Liver (tissue), 3 donors: Measurements from ENCODE around the gene POGK.

ENCODE experiments used
- CTCF ChIP-seq: fragments of 150-350 bp; IDR thresholded peaks from 2 replicates; pipeline ENCODE4 v1.5.1; 2017; ENCODE audit warnings: improper control_type of control experiment, low read depth, low read length; ENCODE audit not compliant: missing input control
- EGR1 ChIP-seq, 2 donors: IDR thresholded peaks; 2 replicates each; pipeline ENCODE4 v1.6.1; 2016 to 2018; ENCODE audit warnings: antibody characterized with exemption in 2 of 2, low read depth in 2 of 2
- MAX ChIP-seq: IDR thresholded peaks from 2 replicates; pipeline ENCODE4 v1.6.1; 2016; ENCODE audit warnings: antibody characterized with exemption
- RAD21 ChIP-seq, 2 donors: IDR thresholded peaks; 2 replicates each; pipeline ENCODE4 v1.6.1; 2016; ENCODE audit warnings: antibody characterized with exemption in 2 of 2, mild to moderate bottlenecking in 2 of 2
- RXRA ChIP-seq, 2 donors: IDR thresholded peaks; 2 replicates each; pipeline ENCODE4 v1.6.1; 2017 to 2018; ENCODE audit warnings: antibody characterized with exemption in 2 of 2, mild to moderate bottlenecking in 1 of 2
- SP1 ChIP-seq: IDR thresholded peaks from 2 replicates; pipeline ENCODE4 v1.6.1; 2018; ENCODE audit warnings: antibody characterized with exemption, mild to moderate bottlenecking
- YY1 ChIP-seq: IDR thresholded peaks from 2 replicates; pipeline ENCODE4 v1.6.1; 2016; ENCODE audit warnings: antibody characterized with exemption, mild to moderate bottlenecking
- ZBTB33 ChIP-seq: IDR thresholded peaks from 2 replicates; pipeline ENCODE4 v1.6.1; 2016; ENCODE audit warnings: antibody characterized with exemption
- TF ChIP-seq, protein P1 (sequence below): IDR thresholded peaks from 2 replicates; pipeline ENCODE4 v1.6.1; 2016; ENCODE audit warnings: antibody characterized with exemption, mild to moderate bottlenecking
- donor health status: healthy.
- donor health status: healthy.

DNA sequence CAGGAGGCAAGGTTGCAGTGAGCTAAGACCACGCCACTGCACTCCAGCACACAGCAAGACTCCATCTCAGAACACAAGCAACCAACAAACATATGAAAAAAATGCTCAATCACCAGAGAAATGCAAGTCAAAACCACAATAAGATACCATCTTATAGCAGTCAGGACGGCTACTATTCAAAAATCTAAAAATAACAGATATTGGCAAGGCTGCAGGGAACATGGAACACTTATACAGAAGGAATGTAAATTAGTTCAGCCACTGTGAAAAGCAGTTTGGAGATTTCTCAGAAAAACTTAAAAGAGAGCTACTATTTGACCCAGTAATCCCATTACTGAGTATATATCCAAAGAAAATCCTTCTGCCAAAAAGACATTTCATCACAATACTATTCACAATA, 27.6 kb upstream of the POGK start:
- TF ChIP-seq CTCF (no peak), RXRA (IDR thresholded peaks at IDR 0.05) (no peak), SP1 (no peak), EGR1 (IDR thresholded peaks at IDR 0.05; ENCODE audit: low read depth in 2 of 2) (no peak), RAD21 (IDR thresholded peaks at IDR 0.05) (no peak), YY1 (no peak), MAX (no peak), ZBTB33 (no peak)
- TF ChIP-seq, protein P1, sequence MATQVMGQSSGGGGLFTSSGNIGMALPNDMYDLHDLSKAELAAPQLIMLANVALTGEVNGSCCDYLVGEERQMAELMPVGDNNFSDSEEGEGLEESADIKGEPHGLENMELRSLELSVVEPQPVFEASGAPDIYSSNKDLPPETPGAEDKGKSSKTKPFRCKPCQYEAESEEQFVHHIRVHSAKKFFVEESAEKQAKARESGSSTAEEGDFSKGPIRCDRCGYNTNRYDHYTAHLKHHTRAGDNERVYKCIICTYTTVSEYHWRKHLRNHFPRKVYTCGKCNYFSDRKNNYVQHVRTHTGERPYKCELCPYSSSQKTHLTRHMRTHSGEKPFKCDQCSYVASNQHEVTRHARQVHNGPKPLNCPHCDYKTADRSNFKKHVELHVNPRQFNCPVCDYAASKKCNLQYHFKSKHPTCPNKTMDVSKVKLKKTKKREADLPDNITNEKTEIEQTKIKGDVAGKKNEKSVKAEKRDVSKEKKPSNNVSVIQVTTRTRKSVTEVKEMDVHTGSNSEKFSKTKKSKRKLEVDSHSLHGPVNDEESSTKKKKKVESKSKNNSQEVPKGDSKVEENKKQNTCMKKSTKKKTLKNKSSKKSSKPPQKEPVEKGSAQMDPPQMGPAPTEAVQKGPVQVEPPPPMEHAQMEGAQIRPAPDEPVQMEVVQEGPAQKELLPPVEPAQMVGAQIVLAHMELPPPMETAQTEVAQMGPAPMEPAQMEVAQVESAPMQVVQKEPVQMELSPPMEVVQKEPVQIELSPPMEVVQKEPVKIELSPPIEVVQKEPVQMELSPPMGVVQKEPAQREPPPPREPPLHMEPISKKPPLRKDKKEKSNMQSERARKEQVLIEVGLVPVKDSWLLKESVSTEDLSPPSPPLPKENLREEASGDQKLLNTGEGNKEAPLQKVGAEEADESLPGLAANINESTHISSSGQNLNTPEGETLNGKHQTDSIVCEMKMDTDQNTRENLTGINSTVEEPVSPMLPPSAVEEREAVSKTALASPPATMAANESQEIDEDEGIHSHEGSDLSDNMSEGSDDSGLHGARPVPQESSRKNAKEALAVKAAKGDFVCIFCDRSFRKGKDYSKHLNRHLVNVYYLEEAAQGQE: no peak
